Left kidney (tissue), 2 donors: ENCODE data around the gene ASRGL1. TPM values are rescaled to one million over a fixed set of nuclear protein-coding genes. Genes with fewer than 3 reads are reported as not detected.

Experiments
- DNase-seq: peaks from one replicate; pipeline ENCODE4 v3.0.0-alpha.2; 2013
- polyA plus RNA-seq: library from polyadenylated mRNA; unstranded; fragments of 120-200 nt; gene quantifications from one replicate; pipeline ENCODE4 v1.2.1, GENCODE V29; 2013; ENCODE audit not compliant: insufficient read length

ASRGL1 gene
- polyA plus RNA-seq, 1 donor, result 60.7 TPM

GRCh38 chr11:62439785-62440602 lies 102.7 kb downstream of the ASRGL1 start:
- DNase-seq, result no peak

Other genes starting within 250 kb of the ASRGL1 start
- 51.0 TPM for gene INCENP, start 213.4 kb upstream of the ASRGL1 start, polyA plus RNA-seq
- gene SCGB1D1, start 147.2 kb upstream of the ASRGL1 start, polyA plus RNA-seq, result not detected
- 0.37 TPM for gene SCGB2A1, start 128.8 kb upstream of the ASRGL1 start, polyA plus RNA-seq
- gene SCGB1D2, start 95.2 kb upstream of the ASRGL1 start, polyA plus RNA-seq, result 0.80 TPM
- gene SCGB2A2, start 67.3 kb upstream of the ASRGL1 start, polyA plus RNA-seq, result not detected
- gene SCGB1D4, start 38.4 kb upstream of the ASRGL1 start, polyA plus RNA-seq, result not detected
- not detected for gene SCGB1A1, start 81.6 kb downstream of the ASRGL1 start, polyA plus RNA-seq
- 199 TPM for gene AHNAK, start 209.4 kb downstream of the ASRGL1 start, polyA plus RNA-seq
- gene EEF1G, start 236.4 kb downstream of the ASRGL1 start, polyA plus RNA-seq, result 2,043 TPM